GM12874 (cell line): ENCODE measurements around the gene THEM5.

Source experiments
- CTCF ChIP-seq: IDR thresholded peaks from 2 replicates; pipeline ENCODE4 v1.5.1; 2011; ENCODE audit warnings: low read depth, mild to moderate bottlenecking, control low read depth, low read length, moderate library complexity; ENCODE audit not compliant: insufficient read depth

The THEM5 gene

DNA sequence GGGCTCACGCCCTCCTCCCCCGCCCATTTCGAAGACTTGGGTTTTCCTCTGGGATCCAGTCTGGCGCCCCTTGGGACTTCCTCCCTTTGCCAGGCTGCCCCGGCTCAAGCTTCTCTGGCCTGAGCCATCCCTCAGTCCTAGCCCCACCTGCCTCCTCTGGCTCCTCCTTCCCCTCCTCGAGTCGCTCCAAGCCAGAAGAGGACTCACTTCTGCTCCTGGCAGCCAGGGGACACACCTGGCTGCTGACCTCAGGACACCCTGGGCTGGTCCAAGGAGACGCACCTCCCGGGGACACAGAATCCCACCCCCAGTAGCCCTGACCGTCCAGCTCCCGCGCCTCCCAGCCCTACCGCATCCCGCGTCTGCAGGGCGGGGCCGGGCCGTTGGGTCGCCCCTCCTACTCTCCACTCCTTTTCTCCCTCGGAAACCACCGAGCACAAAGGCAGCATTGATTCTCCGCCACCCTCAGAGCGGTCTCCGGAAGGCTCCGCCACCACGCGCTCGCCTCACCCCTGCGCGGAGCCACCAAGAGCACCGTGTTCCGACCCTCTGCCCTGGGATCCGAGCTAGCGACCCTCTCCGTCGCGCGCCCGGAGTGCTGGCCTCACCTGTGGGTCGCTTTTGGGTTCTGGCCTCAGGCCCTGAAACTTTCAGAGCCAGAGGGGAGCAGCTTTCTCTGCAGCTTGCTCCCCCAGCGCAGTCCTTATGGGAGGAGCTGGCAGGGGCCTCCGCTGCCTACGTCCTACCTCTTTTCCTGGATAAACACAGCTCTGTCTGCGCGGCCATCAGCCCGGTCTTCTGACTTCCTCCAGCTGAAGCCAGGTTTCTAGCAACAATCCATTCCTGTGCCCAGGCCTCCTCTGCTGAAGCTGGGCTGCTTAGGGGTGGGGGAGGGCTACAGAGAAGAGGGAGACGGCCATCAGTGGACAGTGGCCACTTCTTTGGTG is 13.8 kb downstream of the THEM5 start, which contains the start of gene C2CD4D:
C2CD4D (minus strand) TSS at position 364 of the 947 bp plus-strand sequence. CDS start 831 bp downstream, outside the sequence.
- TF ChIP-seq CTCF = no peak

- TF ChIP-seq CTCF = no peak
Observed at GRCh38 chr1:151839082-151839412, 14.5 kb downstream of the THEM5 start.

DNA sequence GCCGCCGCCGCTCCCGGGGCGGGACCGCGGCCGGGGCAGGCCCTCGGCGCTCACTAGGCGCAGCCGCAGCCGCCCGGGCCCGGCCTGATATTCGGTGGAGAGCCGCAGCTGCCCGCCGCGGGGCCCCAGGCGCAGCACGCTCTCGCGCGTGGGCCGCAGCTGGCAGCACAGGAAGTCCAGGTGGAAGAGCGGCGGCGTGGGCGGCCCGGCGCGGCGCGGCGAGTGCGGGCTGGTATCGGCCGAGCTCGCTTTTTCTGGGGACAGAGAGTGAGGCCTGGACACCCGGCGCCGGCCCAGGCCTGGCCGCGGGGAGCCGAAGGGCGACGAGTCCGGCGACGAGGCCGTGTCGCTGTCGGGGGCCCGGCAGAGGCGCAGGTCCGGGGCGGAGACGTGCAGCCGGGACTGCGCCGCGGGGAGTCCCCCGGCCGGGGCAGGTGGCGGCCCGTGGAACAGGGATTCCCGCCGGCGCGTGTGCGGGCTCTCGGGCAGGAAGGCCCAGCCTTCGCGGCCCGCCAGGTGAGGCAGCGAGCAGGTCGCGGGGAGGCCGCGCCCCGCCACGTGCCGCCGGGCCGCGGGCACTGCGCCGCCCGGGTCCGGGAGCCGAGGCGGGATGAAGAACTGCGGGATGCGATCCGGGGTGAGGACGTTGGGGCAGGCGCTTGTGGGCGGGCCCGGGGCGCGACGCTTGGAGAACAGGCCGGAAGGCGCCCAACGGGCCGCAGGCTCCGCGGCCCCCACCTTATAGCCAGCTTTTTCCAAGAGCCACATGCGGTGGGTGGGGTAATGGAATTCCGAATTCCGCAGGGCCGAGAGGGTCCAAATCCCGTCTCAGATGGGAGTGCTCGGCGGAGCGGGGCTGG is 15.1 kb downstream of the THEM5 start:
- TF ChIP-seq CTCF = no peak

DNA sequence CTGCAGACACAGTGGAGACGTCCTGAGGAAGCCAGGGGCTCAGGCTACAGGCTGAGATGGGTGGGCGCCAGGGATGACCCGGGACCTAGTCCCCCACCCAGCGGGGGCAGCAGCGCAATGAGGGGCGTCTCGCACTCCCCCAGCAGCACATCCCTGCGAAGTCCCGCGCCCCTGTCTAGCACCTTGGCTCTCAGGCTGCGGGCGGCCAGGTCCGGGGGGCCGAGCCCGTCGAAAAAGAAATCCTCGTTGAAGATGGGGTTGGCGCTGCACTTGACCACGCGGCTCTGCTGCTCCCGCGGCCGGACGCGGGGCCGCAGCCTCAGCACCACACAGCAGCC is 15.7 kb downstream of the THEM5 start:
- no peak for TF ChIP-seq CTCF

- no peak for TF ChIP-seq CTCF
Observed at GRCh38 chr1:151837197-151837596, 16.3 kb downstream of the THEM5 start.

DNA sequence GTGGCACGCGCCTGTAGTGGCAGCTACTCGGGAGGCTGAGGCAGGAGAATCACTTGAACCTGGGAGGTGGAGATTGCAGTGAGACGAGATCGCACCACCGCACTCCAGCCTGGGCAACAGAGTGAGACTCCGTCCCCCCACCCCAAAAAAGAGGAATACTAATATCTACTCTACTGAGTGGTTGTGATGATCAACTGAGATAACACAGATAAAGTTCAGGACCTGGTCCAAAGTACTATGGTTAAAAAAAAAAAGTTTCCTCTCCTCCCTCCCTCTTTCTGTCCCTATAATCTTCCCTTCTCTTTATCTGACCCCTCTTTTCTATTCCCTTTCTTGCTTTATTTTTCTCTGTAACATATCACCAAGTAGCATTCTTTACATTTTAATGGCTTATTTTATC is 17.9 kb downstream of the THEM5 start:
- no peak for TF ChIP-seq CTCF

GRCh38 chr1:151834239-151834638 is 19.3 kb downstream of the THEM5 start:
- no peak for TF ChIP-seq CTCF
